ENCODE results near the gene MACROD2.

The MACROD2 gene

GRCh38 chr20:14599613-14600012, 604.3 kb downstream of the MACROD2 start:
- no peaks in the 10 kb centered on the region for H3K9me3 ChIP-seq (ENCODE audit: control insufficient read depth, low read length)
- H3K36me3 ChIP-seq (ENCODE audit: control insufficient read depth, insufficient read depth, low read length): no peaks in the 10 kb centered on the region
- no peak overlapping the region for H3K4me3 ChIP-seq (ENCODE audit: insufficient read depth, low read depth, low read length)
- H3K27ac ChIP-seq (ENCODE audit: insufficient read depth, low read depth, low read length, poor library complexity, severe bottlenecking): no peak overlapping the region
- 69 to 78% methylated on average over 3 of the region's 3 CpGs for WGBS, 2 experiments
- H3K4me1 ChIP-seq (ENCODE audit: control insufficient read depth, insufficient read depth, low read length): peaks cover 7% of the 10 kb centered on the region
- H3K27me3 ChIP-seq (ENCODE audit: control insufficient read depth, insufficient read depth, low read length, poor library complexity, severe bottlenecking): no peaks in the 10 kb centered on the region

DNA sequence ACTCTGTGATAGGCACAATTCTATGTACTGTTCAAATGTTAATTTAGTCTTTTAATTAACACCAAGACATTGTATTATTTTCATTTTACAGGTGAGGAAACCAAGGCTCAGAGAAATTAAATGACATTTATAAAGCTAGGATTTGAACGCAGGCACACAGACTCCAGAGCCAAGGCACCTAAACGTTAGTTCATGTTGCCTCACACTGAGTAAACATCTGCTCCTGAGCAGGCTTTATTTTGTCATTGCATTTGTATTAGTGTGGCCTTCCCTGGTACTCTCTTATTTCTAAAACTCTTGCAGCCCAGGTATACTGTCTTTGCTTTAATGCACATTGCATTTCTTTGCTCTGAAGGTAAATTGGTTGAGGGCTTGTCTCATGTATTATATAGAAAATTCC, 605.2 kb downstream of the MACROD2 start:
- Histone ChIP-seq H3K27me3 (ENCODE audit: control insufficient read depth, insufficient read depth, low read length, poor library complexity, severe bottlenecking) (no peaks in the 10 kb centered on the region), H3K9me3 (ENCODE audit: control insufficient read depth, low read length) (no peaks in the 10 kb centered on the region), H3K4me3 (ENCODE audit: insufficient read depth, low read depth, low read length) (no peak overlapping the region), H3K4me1 (ENCODE audit: control insufficient read depth, insufficient read depth, low read length) (peaks cover 7% of the 10 kb centered on the region), H3K36me3 (ENCODE audit: control insufficient read depth, insufficient read depth, low read length) (no peaks in the 10 kb centered on the region), H3K27ac (ENCODE audit: insufficient read depth, low read depth, low read length, poor library complexity, severe bottlenecking) (no peak overlapping the region)
- WGBS, 2 experiments: 88 to 91% methylated on average over 2 of the region's 2 CpGs

GRCh38 chr20:14604143-14604542, 608.8 kb downstream of the MACROD2 start:
- no peaks in the 10 kb centered on the region for H3K9me3 ChIP-seq (ENCODE audit: control insufficient read depth, low read length)
- peaks cover 7% of the 10 kb centered on the region for H3K4me1 ChIP-seq (ENCODE audit: control insufficient read depth, insufficient read depth, low read length)
- H3K36me3 ChIP-seq (ENCODE audit: control insufficient read depth, insufficient read depth, low read length): no peaks in the 10 kb centered on the region
- no peak overlapping the region for H3K27ac ChIP-seq (ENCODE audit: insufficient read depth, low read depth, low read length, poor library complexity, severe bottlenecking)
- H3K4me3 ChIP-seq (ENCODE audit: insufficient read depth, low read depth, low read length): no peak overlapping the region
- H3K27me3 ChIP-seq (ENCODE audit: control insufficient read depth, insufficient read depth, low read length, poor library complexity, severe bottlenecking): no peaks in the 10 kb centered on the region
- 90 to 92% methylated on average over 1 of the region's 1 CpG for WGBS, 2 experiments

DNA sequence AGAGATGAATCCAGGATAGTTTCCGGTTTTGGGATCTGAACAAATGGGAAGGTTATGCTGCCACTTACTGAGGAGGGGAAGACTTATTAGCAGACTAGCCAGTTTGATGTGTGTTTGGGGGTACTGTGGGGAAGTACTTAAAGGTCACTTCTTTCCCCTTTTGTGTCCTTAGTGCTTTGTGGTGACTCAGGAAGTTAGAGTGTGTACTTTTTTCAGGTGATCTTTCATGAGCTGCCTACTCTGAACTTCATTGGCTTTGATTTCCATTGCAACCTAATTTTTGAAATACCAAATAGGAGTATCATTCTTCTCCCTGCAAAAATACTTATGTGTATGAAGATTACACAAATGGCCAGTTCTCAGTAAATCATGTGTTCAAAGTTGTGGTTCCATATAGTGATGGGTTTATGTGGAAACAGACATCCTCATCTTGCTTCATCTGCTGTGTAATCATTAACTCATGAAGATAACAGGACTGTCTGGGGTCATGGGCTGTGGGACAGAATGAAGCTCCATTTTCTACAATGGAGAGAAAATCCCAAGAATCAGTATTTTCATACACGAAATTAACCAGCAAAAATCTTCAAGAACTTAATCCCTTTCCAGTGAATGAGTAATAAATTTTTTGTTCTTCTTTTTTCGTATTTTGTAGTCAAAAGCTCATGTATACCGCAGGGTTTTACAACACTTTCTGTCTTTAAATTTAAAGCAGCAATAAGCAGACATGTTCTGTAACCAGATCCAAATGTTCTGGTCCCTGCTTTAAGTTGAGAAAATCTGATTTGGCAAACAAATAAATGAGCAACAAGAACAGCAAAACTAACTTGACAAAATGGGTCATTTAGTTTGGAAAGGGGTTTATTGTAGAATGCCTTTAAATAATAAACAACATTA, 614.3 kb downstream of the MACROD2 start:
- H3K27ac ChIP-seq (ENCODE audit: insufficient read depth, low read depth, low read length, poor library complexity, severe bottlenecking): no peak overlapping the region
- no peaks in the 10 kb centered on the region for H3K36me3 ChIP-seq (ENCODE audit: control insufficient read depth, insufficient read depth, low read length)
- no peaks in the 10 kb centered on the region for H3K9me3 ChIP-seq (ENCODE audit: control insufficient read depth, low read length)
- WGBS, 2 experiments: 93 to 95% methylated on average over 3 to 4 of the region's 4 CpGs
- H3K4me1 ChIP-seq (ENCODE audit: control insufficient read depth, insufficient read depth, low read length): no peaks in the 10 kb centered on the region
- H3K4me3 ChIP-seq (ENCODE audit: insufficient read depth, low read depth, low read length): no peak overlapping the region
- H3K27me3 ChIP-seq (ENCODE audit: control insufficient read depth, insufficient read depth, low read length, poor library complexity, severe bottlenecking): no peaks in the 10 kb centered on the region

DNA sequence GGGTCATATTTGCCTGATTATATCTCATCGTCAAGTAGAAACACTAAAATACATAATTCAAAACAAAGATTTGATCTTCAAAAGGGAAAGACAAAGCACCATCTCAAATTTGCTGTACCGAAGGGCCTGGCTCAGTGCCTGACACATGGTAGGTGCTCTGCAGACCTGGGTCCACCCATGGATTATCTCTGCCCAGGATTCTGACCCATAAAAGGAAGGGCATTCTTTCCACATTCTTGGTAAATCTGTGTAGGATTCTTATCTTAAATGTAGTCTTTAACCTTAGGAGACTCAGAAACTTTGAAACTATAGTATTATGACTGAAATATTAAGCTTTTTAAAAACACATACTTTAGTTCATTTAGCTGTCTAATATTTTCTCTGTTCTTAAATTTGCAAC, 616.2 kb downstream of the MACROD2 start:
- H3K27me3 ChIP-seq (ENCODE audit: control insufficient read depth, insufficient read depth, low read length, poor library complexity, severe bottlenecking): no peaks in the 10 kb centered on the region
- WGBS, 2 experiments: 92 to 98% methylated on average over 2 of the region's 2 CpGs
- no peak overlapping the region for H3K27ac ChIP-seq (ENCODE audit: insufficient read depth, low read depth, low read length, poor library complexity, severe bottlenecking)
- H3K36me3 ChIP-seq (ENCODE audit: control insufficient read depth, insufficient read depth, low read length): no peaks in the 10 kb centered on the region
- H3K4me1 ChIP-seq (ENCODE audit: control insufficient read depth, insufficient read depth, low read length): no peaks in the 10 kb centered on the region
- no peaks in the 10 kb centered on the region for H3K9me3 ChIP-seq (ENCODE audit: control insufficient read depth, low read length)
- H3K4me3 ChIP-seq (ENCODE audit: insufficient read depth, low read depth, low read length): no peak overlapping the region

- Histone ChIP-seq H3K4me3 (ENCODE audit: insufficient read depth, low read depth, low read length) (no peak overlapping the region), H3K4me1 (ENCODE audit: control insufficient read depth, insufficient read depth, low read length) (no peaks in the 10 kb centered on the region), H3K36me3 (ENCODE audit: control insufficient read depth, insufficient read depth, low read length) (no peaks in the 10 kb centered on the region), H3K27me3 (ENCODE audit: control insufficient read depth, insufficient read depth, low read length, poor library complexity, severe bottlenecking) (no peaks in the 10 kb centered on the region), H3K9me3 (ENCODE audit: control insufficient read depth, low read length) (no peaks in the 10 kb centered on the region), H3K27ac (ENCODE audit: insufficient read depth, low read depth, low read length, poor library complexity, severe bottlenecking) (no peak overlapping the region)
- no CpG with 5 or more reads among the region's 1 CpG for WGBS, 2 experiments
These were observed 617.1 kb downstream of the MACROD2 start for GRCh38 chr20:14612391-14612790.

DNA sequence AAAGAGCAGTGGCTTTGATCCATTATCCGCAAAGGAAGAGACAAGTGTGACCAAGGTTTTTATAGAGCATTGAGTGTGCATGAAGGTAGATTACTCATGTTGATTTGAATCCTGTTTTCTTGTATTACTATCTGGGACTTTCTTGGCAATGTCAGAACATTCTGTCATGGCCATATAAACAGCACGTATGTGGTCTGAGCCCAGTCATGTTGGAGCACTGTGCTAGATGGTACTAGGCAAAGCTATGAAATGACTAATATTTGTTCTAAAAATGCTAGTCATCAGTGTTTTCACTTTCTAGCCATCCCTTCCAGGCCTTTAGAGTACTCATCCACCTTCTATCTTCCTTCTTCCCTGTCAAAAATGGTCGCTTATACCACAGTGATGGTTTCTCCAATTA, 620.7 kb downstream of the MACROD2 start:
- H3K27ac ChIP-seq (ENCODE audit: insufficient read depth, low read depth, low read length, poor library complexity, severe bottlenecking): no peak overlapping the region
- H3K27me3 ChIP-seq (ENCODE audit: control insufficient read depth, insufficient read depth, low read length, poor library complexity, severe bottlenecking): no peaks in the 10 kb centered on the region
- H3K9me3 ChIP-seq (ENCODE audit: control insufficient read depth, low read length): no peaks in the 10 kb centered on the region
- no peak overlapping the region for H3K4me3 ChIP-seq (ENCODE audit: insufficient read depth, low read depth, low read length)
- WGBS, 2 experiments: 91 to 100% methylated on average over 2 to 3 of the region's 3 CpGs
- H3K36me3 ChIP-seq (ENCODE audit: control insufficient read depth, insufficient read depth, low read length): no peaks in the 10 kb centered on the region
- H3K4me1 ChIP-seq (ENCODE audit: control insufficient read depth, insufficient read depth, low read length): no peaks in the 10 kb centered on the region

DNA sequence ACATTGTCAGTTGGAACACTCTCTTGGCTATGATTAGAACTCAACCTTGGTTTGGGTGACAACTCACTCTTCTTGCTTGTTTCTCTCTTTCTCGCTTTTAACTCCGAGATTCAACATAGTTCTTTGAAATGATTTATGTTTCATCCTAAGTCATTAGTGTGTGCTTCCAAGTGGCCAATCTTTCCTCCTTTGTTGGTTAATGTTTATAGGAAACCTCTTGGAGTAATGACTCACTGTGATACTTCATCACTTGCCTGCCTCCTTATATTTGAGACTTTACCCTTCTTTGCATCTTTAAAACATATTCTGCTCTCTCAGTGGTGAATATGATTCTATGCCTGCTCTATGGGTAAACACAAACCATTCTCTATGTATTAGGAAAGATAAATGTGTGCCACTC, 621.8 kb downstream of the MACROD2 start:
- H3K27ac ChIP-seq (ENCODE audit: insufficient read depth, low read depth, low read length, poor library complexity, severe bottlenecking): no peak overlapping the region

DNA sequence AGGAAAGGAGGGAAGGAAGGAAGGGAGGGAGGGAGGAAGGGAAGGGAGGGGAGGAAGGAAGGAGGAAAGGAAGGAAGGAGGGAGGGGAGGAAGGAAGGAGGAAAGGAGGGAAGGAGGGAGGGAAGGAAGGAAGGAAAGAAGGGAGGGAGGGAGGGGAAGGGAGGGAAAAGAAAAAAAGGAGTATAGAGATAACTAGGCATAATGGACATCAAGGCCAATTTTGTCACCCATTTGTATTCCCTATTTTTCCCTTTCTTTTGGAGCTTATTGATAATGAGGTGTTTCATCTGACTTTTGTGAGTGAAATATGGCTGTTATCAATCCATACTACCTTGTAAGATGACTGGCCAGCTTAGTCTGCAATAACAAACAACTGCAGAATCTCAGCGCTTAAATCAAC, 624.1 kb downstream of the MACROD2 start:
- H3K27ac ChIP-seq (ENCODE audit: insufficient read depth, low read depth, low read length, poor library complexity, severe bottlenecking): no peak overlapping the region
- H3K27me3 ChIP-seq (ENCODE audit: control insufficient read depth, insufficient read depth, low read length, poor library complexity, severe bottlenecking): no peaks in the 10 kb centered on the region
- H3K4me1 ChIP-seq (ENCODE audit: control insufficient read depth, insufficient read depth, low read length): no peaks in the 10 kb centered on the region
- 100% methylated on average over 1 of the region's 1 CpG for WGBS, 2 experiments
- no peak overlapping the region for H3K4me3 ChIP-seq (ENCODE audit: insufficient read depth, low read depth, low read length)
- no peaks in the 10 kb centered on the region for H3K9me3 ChIP-seq (ENCODE audit: control insufficient read depth, low read length)
- no peaks in the 10 kb centered on the region for H3K36me3 ChIP-seq (ENCODE audit: control insufficient read depth, insufficient read depth, low read length)

More for the DNA sequence above, 621.8 kb downstream of the MACROD2 start:
- Histone ChIP-seq H3K27me3 (ENCODE audit: control insufficient read depth, insufficient read depth, low read length, poor library complexity, severe bottlenecking) (no peaks in the 10 kb centered on the region), H3K9me3 (ENCODE audit: control insufficient read depth, low read length) (no peaks in the 10 kb centered on the region), H3K4me1 (ENCODE audit: control insufficient read depth, insufficient read depth, low read length) (no peaks in the 10 kb centered on the region), H3K4me3 (ENCODE audit: insufficient read depth, low read depth, low read length) (no peak overlapping the region), H3K36me3 (ENCODE audit: control insufficient read depth, insufficient read depth, low read length) (no peaks in the 10 kb centered on the region)
- 93 to 96% methylated on average over 2 of the region's 2 CpGs for WGBS, 2 experiments

DNA sequence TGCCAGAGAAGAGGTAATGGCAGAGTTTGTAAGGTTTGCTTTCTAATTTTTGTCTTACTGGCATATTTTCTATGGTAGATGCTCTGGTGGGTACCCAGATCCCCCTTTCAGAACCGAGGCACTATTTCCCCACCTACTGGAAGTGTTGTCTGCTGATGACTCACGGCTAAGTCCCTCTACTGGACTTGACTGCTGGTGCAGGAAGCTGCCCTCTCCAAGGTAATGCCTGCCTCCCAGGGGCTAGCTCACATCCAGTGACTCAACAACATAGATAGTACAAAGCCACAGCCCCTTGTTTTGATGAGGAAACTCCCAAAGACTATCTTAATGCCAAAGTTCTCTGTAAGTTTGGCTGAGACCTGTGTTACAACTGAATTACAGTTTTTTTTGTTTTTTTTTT, 627.5 kb downstream of the MACROD2 start:
- H3K4me1 ChIP-seq (ENCODE audit: control insufficient read depth, insufficient read depth, low read length): no peaks in the 10 kb centered on the region
- H3K36me3 ChIP-seq (ENCODE audit: control insufficient read depth, insufficient read depth, low read length): no peaks in the 10 kb centered on the region
- no peak overlapping the region for H3K27ac ChIP-seq (ENCODE audit: insufficient read depth, low read depth, low read length, poor library complexity, severe bottlenecking)
- H3K4me3 ChIP-seq (ENCODE audit: insufficient read depth, low read depth, low read length): no peak overlapping the region
- WGBS, 2 experiments: 63 to 65% methylated on average over 2 of the region's 2 CpGs
- no peaks in the 10 kb centered on the region for H3K27me3 ChIP-seq (ENCODE audit: control insufficient read depth, insufficient read depth, low read length, poor library complexity, severe bottlenecking)
- H3K9me3 ChIP-seq (ENCODE audit: control insufficient read depth, low read length): no peaks in the 10 kb centered on the region
